ENCODE results near the gene STIM1. TPM values are rescaled to one million over a fixed set of nuclear protein-coding genes. Genes with fewer than 3 reads are reported as not detected.
A peak's percentile ranks its signal among the peaks of the same experiment; 100 is the strongest.

The STIM1 gene
- total RNA-seq, 4 donors from 2014 or later = 36.3 to 158 (median 46.1) TPM

DNA sequence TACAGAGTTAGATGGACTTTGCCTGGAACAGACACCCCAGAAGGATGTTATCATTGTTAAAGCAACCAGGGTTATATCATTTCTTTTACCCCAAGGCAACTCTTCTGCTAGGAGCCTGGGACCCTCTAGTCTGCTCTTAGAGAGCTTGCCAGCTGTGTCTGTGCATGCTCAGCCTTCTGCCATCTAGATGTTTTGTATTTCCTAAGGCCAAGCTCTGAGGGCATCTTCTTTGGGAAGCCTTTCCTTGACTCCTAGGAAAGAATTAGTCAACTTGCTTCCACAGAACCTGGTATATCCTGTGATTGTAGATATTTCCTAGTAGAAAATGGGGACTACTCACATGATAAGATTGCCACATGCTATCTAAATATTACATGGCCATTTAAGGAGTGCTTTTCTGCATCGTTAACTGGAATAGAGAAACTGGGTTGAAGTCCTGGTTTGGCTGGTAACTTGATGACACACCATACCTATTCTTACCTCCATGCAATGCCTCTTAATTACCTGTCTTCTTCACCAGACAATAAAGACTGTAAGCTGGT lies 87.6 kb downstream of the STIM1 start:
- DNase-seq = no peak
- no peak overlapping the region for H3K4me3 ChIP-seq
- no peaks in the 10 kb centered on the region for H3K27me3 ChIP-seq
- peaks cover 0 to 41% (median 18%) of the 10 kb centered on the region in 4 donors for H3K4me1 ChIP-seq
- H3K36me3 ChIP-seq = no peaks in the 10 kb centered on the region
- TF ChIP-seq POLR2A (IDR thresholded peaks at IDR 0.05) = no peak
- TF ChIP-seq, protein P1, sequence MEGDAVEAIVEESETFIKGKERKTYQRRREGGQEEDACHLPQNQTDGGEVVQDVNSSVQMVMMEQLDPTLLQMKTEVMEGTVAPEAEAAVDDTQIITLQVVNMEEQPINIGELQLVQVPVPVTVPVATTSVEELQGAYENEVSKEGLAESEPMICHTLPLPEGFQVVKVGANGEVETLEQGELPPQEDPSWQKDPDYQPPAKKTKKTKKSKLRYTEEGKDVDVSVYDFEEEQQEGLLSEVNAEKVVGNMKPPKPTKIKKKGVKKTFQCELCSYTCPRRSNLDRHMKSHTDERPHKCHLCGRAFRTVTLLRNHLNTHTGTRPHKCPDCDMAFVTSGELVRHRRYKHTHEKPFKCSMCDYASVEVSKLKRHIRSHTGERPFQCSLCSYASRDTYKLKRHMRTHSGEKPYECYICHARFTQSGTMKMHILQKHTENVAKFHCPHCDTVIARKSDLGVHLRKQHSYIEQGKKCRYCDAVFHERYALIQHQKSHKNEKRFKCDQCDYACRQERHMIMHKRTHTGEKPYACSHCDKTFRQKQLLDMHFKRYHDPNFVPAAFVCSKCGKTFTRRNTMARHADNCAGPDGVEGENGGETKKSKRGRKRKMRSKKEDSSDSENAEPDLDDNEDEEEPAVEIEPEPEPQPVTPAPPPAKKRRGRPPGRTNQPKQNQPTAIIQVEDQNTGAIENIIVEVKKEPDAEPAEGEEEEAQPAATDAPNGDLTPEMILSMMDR (IDR thresholded peaks at IDR 0.05) = no peak
- H3K9me3 ChIP-seq = no peaks in the 10 kb centered on the region
- H3K27ac ChIP-seq = peak overlapping the region; percentile 15 to 53 (median 36)

DNA sequence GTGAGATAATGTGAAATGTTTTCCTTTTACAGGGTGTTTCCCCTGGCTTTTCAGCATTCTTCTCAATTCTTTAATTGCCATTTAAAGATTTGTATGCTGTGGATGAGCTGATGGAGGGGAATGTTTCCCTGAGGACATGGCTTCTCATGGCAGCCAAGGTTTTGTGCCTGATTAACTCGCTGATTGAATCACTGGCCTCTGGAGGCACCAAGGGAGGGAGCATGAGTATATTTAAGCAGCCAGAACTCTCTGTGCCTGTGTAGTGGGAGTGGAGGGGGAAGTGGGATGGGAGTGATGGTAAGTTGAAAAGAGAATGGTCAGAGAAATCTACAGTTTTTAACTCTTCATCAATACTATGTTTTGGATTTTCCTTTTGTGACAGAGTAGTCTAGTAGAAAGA lies 88.7 kb downstream of the STIM1 start:
- TF ChIP-seq, protein P1 (IDR thresholded peaks at IDR 0.05) = no peak
- no peak for TF ChIP-seq POLR2A (IDR thresholded peaks at IDR 0.05)
- Histone ChIP-seq H3K36me3 (no peaks in the 10 kb centered on the region), H3K4me1 (peaks cover 0 to 41% (median 22%) of the 10 kb centered on the region in 4 donors), H3K27me3 (no peaks in the 10 kb centered on the region), H3K27ac (peak overlapping the region in 3 of 4 donors; percentile 2 to 40 (median 11)), H3K4me3 (no peak overlapping the region), H3K9me3 (no peaks in the 10 kb centered on the region)
- DNase-seq = no peak

DNA sequence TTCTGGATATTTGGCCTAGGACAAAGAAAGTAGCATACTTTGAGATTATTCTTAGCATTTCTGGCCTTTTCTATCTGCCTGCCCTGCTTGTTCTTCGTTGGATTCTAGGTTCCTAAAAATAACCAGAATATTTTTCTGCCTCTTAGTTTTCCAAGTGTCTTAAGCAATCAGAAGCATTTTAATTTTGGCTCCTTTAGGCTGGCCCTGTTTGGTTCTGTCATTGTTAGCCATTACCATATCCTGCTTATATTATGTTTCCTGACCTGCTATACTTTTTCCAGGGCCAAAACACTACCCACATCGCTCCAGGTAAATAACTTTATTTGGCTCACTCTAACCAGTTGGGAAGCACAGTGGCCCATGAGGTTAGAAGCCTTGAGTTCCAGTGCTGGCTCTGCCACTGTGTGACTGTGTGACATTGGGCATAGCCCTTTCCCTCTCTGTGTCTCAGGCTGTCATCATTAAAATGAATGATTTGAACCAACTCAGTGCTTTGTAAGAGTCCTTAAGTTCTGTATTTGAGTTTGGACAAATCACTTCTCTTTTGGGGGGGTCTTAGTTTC lies 91.1 kb downstream of the STIM1 start:
- no peaks in the 10 kb centered on the region for H3K9me3 ChIP-seq
- H3K4me3 ChIP-seq = no peak overlapping the region
- no peaks in the 10 kb centered on the region for H3K36me3 ChIP-seq
- H3K27me3 ChIP-seq = no peaks in the 10 kb centered on the region
- TF ChIP-seq POLR2A (IDR thresholded peaks at IDR 0.05) = no peak
- TF ChIP-seq, protein P1 (IDR thresholded peaks at IDR 0.05) = no peak
- peaks cover 0 to 56% (median 35%) of the 10 kb centered on the region in 4 donors for H3K4me1 ChIP-seq
- no peak for DNase-seq
- peak overlapping the region; percentile 71 to 84 (median 80) for H3K27ac ChIP-seq

DNA sequence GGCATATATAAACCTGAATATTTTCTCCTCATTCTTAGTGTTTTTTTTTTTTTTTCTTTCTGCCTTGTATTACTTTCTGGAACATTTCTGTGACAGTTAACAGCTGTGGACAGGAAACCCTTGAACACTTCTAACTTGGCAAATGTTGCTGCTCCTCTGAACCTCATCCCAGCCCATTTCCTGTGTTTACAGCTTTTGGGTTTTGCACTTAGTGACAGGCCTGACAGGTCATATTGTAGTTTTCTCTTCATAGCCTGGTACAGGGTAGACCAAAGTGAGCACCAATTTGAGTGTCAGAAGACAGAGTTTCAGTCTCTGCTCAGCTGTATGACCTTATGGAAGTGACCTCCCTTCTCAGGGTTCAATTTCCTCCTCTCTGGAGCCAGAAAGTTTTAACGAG lies 91.6 kb downstream of the STIM1 start:
- H3K4me3 ChIP-seq = peak overlapping the region; percentile 3 to 18 (median 6)
- TF ChIP-seq, protein P1 (IDR thresholded peaks at IDR 0.05) = no peak
- no peak for TF ChIP-seq POLR2A (IDR thresholded peaks at IDR 0.05)
- H3K27ac ChIP-seq = peak overlapping the region; percentile 76 to 84 (median 82)
- no peaks in the 10 kb centered on the region for H3K36me3 ChIP-seq
- no peaks in the 10 kb centered on the region for H3K27me3 ChIP-seq
- peak in 2 of 3 donors; percentile 71 to 86 for DNase-seq
- H3K9me3 ChIP-seq = no peaks in the 10 kb centered on the region
- peaks cover 0 to 54% (median 34%) of the 10 kb centered on the region in 4 donors for H3K4me1 ChIP-seq

DNA sequence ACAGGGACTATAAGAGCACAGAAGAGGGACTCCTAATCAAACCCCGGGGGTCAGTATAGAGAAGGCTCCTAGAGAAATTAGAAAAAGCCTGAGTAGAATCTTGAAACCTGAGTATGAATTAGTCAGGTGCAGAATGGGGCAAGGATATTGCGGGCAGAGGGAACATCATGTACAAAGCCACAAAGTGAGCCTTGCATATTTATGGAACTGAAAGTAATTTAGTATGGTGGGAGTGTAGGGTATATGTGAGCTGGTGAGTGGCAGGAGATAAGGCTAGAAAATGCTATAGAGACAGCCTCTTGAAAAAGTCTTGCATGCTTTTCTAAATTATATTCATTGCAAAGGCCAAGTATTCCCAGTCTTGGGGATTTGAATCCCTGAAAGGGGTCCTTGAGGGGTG lies 93.7 kb downstream of the STIM1 start:
- Histone ChIP-seq H3K27ac (peak overlapping the region; percentile 54 to 84 (median 78)), H3K27me3 (no peaks in the 10 kb centered on the region), H3K4me3 (no peak overlapping the region), H3K4me1 (peaks cover 0 to 48% (median 30%) of the 10 kb centered on the region in 4 donors), H3K36me3 (no peaks in the 10 kb centered on the region), H3K9me3 (no peaks in the 10 kb centered on the region)
- TF ChIP-seq POLR2A (IDR thresholded peaks at IDR 0.05) = no peak
- TF ChIP-seq, protein P1 (IDR thresholded peaks at IDR 0.05) = no peak
- DNase-seq = peak in 2 of 3 donors; percentile 71 to 74

Data from Peyer's patch (tissue), 4 donors.